ENCODE measurements around the gene LINC01488.

The LINC01488 gene

DNA sequence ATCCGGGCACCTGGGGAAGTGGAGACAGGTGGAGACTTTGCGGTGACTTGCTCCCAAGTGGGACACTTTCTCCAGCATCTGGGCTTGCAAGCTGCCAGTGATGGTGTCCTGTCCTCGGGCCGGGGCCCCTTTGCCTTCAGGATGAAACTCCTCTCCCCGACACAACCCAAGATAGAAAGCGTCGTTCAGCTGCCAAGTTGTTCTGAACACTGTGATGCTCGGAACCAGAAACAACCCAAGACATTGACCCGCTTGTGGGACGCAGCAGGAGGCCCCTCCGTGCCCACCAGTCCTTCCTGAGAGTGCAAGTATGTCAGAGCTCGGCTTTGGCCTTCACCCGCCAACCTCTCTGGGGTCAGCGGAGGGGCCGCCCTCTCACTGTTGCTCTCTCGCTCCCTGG is 31.3 kb downstream of the LINC01488 start:
- Histone ChIP-seq H3K4me1 (ENCODE audit: insufficient read depth, low read length) (no peaks in the 10 kb centered on the region), H3K27me3 (ENCODE audit: control insufficient read depth in 1 of 2, insufficient read depth in 2 of 2, low read length in 2 of 2) (no peaks in the 10 kb centered on the region), H3K9me3 (ENCODE audit: low read length) (no peaks in the 10 kb centered on the region), H3K36me3 (ENCODE audit: insufficient read depth, low read length) (no peaks in the 10 kb centered on the region), H3K4me3 (ENCODE audit: low read depth in 1 of 2, low read length in 2 of 2) (no peak overlapping the region), H3K27ac (ENCODE audit: low read depth, low read length) (no peak overlapping the region), H3K9ac (ENCODE audit: low read length) (no peak overlapping the region)

DNA sequence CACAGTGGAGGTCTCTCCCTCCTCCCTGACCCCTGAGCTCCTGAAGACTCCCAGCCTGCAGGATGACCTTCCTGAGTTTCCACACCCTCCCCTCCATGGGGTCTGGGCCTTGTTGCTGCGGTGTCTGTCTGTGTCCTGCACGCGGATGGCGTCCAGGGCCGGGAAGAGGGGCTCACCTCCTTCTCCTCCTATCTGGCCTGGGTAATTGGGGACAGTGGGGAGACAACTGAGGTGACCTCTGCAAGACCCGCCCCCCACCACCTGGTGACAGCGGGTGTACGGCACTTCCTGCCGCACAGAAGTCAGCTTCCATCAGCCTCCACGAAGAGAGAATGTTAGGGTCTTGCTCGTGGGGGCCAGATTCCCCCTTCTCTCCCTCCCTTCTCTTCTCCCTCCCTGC is 31.7 kb downstream of the LINC01488 start:
- Histone ChIP-seq H3K9ac (ENCODE audit: low read length) (no peak overlapping the region), H3K4me1 (ENCODE audit: insufficient read depth, low read length) (no peaks in the 10 kb centered on the region), H3K27me3 (ENCODE audit: control insufficient read depth in 1 of 2, insufficient read depth in 2 of 2, low read length in 2 of 2) (no peaks in the 10 kb centered on the region), H3K27ac (ENCODE audit: low read depth, low read length) (no peak overlapping the region), H3K4me3 (ENCODE audit: low read depth in 1 of 2, low read length in 2 of 2) (no peak overlapping the region), H3K9me3 (ENCODE audit: low read length) (no peaks in the 10 kb centered on the region), H3K36me3 (ENCODE audit: insufficient read depth, low read length) (no peaks in the 10 kb centered on the region)

DNA sequence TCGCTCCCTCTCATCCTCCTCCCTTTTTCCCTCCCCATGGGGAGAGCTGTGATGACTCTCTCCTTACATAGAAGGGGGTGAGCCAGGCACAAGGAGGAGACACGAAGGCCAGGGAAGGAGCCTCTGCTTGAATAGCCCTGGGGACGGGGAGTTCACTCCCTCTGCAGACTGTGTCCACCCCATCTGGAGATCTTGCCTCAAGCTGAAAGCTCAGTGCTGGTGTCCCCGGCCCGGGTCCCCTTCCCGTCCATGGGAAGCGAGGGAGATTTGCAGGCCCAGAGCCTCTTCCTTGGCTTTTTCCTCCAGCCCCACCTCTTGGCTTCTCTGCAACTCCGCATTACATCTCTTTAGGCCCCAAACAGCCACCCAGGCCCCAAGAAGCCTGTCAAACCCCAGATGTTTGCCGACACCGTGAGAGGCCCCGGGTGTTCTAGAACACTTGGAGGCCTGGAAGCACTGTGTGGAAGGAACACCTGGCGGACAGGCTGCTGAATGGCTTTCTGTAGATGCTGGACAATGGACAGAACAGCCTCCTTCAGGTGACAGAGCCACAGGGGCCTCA is 32.3 kb downstream of the LINC01488 start:
- H3K4me1 ChIP-seq (ENCODE audit: insufficient read depth, low read length), result no peaks in the 10 kb centered on the region
- H3K27ac ChIP-seq (ENCODE audit: low read depth, low read length), result no peak overlapping the region
- H3K27me3 ChIP-seq (ENCODE audit: control insufficient read depth in 1 of 2, insufficient read depth in 2 of 2, low read length in 2 of 2), result no peaks in the 10 kb centered on the region
- no peak overlapping the region for H3K4me3 ChIP-seq (ENCODE audit: low read depth in 1 of 2, low read length in 2 of 2)
- H3K9ac ChIP-seq (ENCODE audit: low read length), result no peak overlapping the region
- H3K9me3 ChIP-seq (ENCODE audit: low read length), result no peaks in the 10 kb centered on the region
- H3K36me3 ChIP-seq (ENCODE audit: insufficient read depth, low read length), result no peaks in the 10 kb centered on the region

DNA sequence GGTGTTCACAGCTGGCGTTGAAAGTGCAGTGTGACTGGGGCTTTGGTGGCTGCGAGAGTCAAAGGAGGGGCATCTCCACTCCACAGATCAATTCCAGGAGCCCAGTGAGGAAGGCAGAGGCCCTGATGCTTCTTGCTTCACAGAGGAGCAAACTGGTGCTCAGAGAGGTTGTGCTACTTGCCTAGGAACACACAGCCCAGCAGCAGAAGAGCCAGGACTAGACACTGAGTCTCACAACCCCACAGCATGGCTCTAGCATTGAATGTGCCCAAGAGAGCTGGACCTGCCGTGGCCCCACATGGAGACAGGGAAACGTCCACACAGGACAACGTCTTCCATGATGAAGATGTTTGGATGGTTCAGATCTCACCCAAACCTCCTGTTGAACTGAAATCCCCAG is 33.3 kb downstream of the LINC01488 start:
- Histone ChIP-seq H3K4me3 (ENCODE audit: low read depth in 1 of 2, low read length in 2 of 2) (no peak overlapping the region), H3K36me3 (ENCODE audit: insufficient read depth, low read length) (no peaks in the 10 kb centered on the region), H3K9ac (ENCODE audit: low read length) (no peak overlapping the region), H3K9me3 (ENCODE audit: low read length) (no peaks in the 10 kb centered on the region), H3K27ac (ENCODE audit: low read depth, low read length) (no peak overlapping the region), H3K4me1 (ENCODE audit: insufficient read depth, low read length) (no peaks in the 10 kb centered on the region), H3K27me3 (ENCODE audit: control insufficient read depth in 1 of 2, insufficient read depth in 2 of 2, low read length in 2 of 2) (no peaks in the 10 kb centered on the region)

DNA sequence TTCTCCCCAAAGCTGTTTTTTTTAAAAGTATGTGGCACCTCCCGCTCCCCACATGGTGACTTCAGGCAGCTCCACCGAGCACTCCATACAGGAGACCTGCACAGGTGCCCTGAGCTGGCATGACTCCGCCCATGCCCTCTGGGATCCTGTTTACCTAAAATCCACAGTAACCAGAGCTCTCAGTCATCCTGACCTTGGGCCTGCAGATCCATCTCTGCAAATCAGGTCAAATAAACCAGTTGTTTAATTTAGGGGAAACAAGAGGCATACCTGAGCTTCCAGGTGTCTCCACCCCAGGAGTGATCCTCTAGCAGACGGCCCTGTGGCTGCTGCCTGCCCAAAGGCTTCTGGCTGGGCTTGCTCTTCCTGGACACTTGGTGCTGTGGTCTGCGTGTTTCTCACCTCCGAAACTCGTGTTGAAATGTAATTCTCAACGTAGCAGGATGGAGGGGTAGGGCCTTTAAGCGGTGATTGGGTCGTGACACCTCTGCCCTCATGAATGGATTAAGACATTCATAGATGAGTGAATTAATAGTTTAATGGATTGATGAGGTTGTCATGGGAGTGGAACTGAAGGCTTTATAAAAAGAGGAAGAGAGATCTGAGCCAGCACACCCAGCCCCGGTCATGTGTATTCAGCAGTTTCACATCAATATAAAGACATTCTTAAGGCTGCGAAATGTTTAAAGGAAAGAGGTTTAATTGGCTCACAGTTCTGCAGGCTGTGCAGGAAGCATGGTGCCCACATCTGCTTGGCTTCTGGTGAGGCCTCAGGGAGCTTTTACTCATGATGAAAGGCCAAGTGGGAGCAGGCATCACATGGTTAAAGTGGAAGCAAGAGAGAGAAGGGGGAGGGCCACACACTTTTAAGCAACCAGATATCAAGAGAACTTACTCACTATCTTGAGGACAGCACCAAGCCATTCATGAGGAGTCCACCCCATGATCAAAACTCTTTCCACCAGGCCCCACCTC is 34.1 kb downstream of the LINC01488 start:
- Histone ChIP-seq H3K9me3 (ENCODE audit: low read length) (no peaks in the 10 kb centered on the region), H3K27me3 (ENCODE audit: control insufficient read depth in 1 of 2, insufficient read depth in 2 of 2, low read length in 2 of 2) (no peaks in the 10 kb centered on the region), H3K27ac (ENCODE audit: low read depth, low read length) (no peak overlapping the region), H3K4me3 (ENCODE audit: low read depth in 1 of 2, low read length in 2 of 2) (no peak overlapping the region), H3K4me1 (ENCODE audit: insufficient read depth, low read length) (no peaks in the 10 kb centered on the region), H3K36me3 (ENCODE audit: insufficient read depth, low read length) (no peaks in the 10 kb centered on the region), H3K9ac (ENCODE audit: low read length) (no peak overlapping the region)

DNA sequence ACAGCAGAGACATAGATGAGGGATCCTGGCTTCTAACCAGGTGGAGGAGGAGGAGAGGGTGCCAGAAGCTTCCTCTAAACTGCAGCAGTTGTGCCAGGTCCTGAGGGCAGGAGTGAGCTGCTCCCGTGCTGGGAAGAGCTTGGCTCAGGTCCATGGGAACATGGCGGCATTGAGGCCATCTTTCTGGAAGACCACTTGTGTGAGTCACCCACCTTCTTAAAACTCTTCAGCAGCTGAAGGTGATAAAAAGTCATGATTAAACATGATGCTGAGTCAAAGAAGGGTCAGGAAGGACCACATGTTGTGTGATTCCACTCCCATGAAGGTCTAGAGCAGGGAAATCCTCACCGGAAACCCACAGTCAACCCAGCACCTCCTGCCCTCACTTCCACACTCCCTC is 35.1 kb downstream of the LINC01488 start:
- H3K9ac ChIP-seq (ENCODE audit: low read length), result no peak overlapping the region
- no peaks in the 10 kb centered on the region for H3K36me3 ChIP-seq (ENCODE audit: insufficient read depth, low read length)
- no peak overlapping the region for H3K27ac ChIP-seq (ENCODE audit: low read depth, low read length)
- H3K4me3 ChIP-seq (ENCODE audit: low read depth in 1 of 2, low read length in 2 of 2), result no peak overlapping the region
- no peaks in the 10 kb centered on the region for H3K4me1 ChIP-seq (ENCODE audit: insufficient read depth, low read length)
- no peaks in the 10 kb centered on the region for H3K27me3 ChIP-seq (ENCODE audit: control insufficient read depth in 1 of 2, insufficient read depth in 2 of 2, low read length in 2 of 2)
- H3K9me3 ChIP-seq (ENCODE audit: low read length), result no peaks in the 10 kb centered on the region

DNA sequence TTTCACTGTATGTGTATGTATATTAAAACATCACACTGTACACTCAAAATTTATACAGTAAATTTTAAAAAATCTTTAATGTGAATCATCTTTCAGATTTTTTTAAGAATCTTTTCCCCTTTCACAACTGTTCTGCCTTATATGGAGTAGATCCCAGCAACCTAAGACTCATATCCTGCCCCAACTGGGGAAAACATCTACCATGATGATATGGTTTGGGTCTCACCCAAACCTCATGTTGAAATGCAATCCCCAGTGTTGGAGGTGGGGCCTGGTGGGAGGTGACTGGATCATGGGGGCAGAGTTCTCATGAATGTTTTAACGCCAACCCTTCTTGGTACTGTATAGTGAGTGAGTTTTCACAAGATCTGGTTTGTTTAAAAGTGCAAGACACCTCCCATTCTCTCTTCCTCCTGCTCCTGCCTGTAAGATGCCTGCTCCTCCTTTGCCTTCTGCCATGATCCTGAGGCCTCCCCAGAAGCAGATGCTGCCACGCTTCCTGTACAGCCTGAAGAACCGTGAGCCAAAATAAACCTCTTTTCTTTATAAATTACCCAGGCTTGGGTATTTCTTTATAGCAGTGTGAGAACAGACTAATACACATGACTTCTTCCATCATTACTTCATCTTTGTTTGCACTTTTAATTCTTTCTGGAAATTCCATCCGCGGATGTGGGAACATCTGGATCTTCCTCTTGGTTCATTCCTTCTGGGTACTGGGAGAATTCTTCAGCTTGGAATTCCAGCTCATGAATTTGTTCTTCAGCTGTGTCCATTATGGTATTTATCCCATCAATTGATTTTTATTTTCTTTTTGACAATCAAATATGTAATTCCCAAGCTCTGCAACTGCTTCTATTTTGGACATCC is 36.9 kb downstream of the LINC01488 start:
- H3K27me3 ChIP-seq (ENCODE audit: control insufficient read depth in 1 of 2, insufficient read depth in 2 of 2, low read length in 2 of 2), result no peaks in the 10 kb centered on the region
- H3K27ac ChIP-seq (ENCODE audit: low read depth, low read length), result no peak overlapping the region
- no peaks in the 10 kb centered on the region for H3K36me3 ChIP-seq (ENCODE audit: insufficient read depth, low read length)
- H3K9ac ChIP-seq (ENCODE audit: low read length), result no peak overlapping the region
- H3K4me3 ChIP-seq (ENCODE audit: low read depth in 1 of 2, low read length in 2 of 2), result no peak overlapping the region
- no peaks in the 10 kb centered on the region for H3K4me1 ChIP-seq (ENCODE audit: insufficient read depth, low read length)
- H3K9me3 ChIP-seq (ENCODE audit: low read length), result no peaks in the 10 kb centered on the region

DNA sequence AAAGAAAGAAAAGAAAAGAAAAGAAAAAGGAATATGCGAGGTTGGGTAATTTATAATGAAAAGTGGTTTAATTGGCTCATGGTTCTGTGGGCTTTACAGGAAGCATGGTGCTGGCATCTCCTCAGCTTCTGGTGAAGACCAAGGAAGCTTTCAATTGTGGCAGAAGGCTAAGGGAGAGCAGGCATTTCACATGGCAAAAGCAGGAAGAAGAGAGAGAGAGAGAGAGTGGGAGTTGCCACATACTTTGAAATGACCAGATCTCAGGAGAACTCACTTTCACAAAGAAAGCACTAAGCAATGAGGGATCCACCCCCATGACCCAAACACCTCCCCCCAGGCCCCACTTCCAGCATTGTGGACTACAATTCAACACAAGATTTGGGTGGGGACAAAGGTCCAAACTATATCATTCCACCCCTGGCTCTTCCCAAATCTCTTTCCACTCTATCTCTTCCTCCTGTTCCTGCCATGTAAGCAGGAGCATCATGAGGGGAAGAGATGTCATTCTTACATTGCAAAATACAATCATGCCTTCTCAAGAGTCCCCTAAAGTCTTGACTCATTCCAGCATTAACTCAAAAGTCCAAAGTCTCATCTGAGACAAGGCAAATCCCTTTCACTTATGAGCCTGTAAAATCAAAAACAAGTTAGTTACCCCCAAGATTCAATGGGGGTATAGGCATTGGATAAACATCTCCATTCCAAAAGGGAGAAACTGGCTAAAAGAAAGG is 38.9 kb downstream of the LINC01488 start:
- no peaks in the 10 kb centered on the region for H3K36me3 ChIP-seq (ENCODE audit: insufficient read depth, low read length)
- no peaks in the 10 kb centered on the region for H3K9me3 ChIP-seq (ENCODE audit: low read length)
- H3K4me1 ChIP-seq (ENCODE audit: insufficient read depth, low read length), result no peaks in the 10 kb centered on the region
- H3K4me3 ChIP-seq (ENCODE audit: low read depth in 1 of 2, low read length in 2 of 2), result no peak overlapping the region
- H3K9ac ChIP-seq (ENCODE audit: low read length), result no peak overlapping the region
- peaks cover 0 to 3% of the 10 kb centered on the region in 2 donors for H3K27me3 ChIP-seq (ENCODE audit: control insufficient read depth in 1 of 2, insufficient read depth in 2 of 2, low read length in 2 of 2)
- no peak overlapping the region for H3K27ac ChIP-seq (ENCODE audit: low read depth, low read length)

DNA sequence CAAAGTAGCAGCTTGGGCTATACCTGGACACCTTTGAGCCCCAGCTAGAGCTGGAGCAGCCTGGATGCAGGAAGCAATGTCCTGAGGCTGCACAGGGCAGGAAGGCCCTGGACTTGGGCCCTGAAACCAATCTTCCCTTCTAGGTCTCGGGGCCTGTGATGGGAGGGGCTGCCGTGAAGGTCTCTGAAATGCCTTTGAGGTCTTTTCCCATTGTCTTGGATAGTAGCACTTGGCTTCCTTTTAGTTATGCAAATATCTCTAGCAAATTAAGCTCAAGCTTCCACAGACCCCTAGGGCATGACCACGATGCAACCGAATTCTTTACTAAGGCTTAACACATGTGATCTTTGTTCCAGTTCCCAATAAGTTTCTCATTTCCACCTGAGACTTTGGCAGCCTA is 40.0 kb downstream of the LINC01488 start:
- Histone ChIP-seq H3K36me3 (ENCODE audit: insufficient read depth, low read length) (no peaks in the 10 kb centered on the region), H3K4me3 (ENCODE audit: low read depth in 1 of 2, low read length in 2 of 2) (no peak overlapping the region)

DNA sequence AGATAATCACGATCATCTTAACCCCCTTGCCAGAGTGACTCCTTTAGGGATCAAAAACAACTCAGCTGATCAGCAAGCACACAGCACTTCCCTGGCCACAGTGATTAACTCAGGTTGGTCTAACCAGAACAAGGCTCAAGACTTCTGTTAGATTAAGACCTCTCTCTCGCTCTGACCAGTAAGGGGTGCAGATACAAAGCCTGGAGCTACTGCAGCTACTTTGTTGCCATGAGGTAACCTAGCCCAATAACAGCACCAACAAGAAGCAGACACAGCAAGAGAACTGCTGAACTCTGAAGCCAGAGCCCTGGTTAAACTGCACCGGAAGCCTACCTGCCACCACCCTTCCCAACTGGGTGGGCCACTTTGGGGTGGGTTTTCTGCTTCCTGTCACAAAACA is 42.0 kb downstream of the LINC01488 start:
- H3K27ac ChIP-seq (ENCODE audit: low read depth, low read length), result no peak overlapping the region
- no peak overlapping the region for H3K9ac ChIP-seq (ENCODE audit: low read length)
- peaks cover 0 to 6% of the 10 kb centered on the region in 2 donors for H3K27me3 ChIP-seq (ENCODE audit: control insufficient read depth in 1 of 2, insufficient read depth in 2 of 2, low read length in 2 of 2)
- no peak overlapping the region for H3K4me3 ChIP-seq (ENCODE audit: low read depth in 1 of 2, low read length in 2 of 2)
- no peaks in the 10 kb centered on the region for H3K9me3 ChIP-seq (ENCODE audit: low read length)
- H3K36me3 ChIP-seq (ENCODE audit: insufficient read depth, low read length), result no peaks in the 10 kb centered on the region
- H3K4me1 ChIP-seq (ENCODE audit: insufficient read depth, low read length), result no peaks in the 10 kb centered on the region

More for the DNA sequence above, 40.0 kb downstream of the LINC01488 start:
- Histone ChIP-seq H3K9ac (ENCODE audit: low read length) (no peak overlapping the region), H3K4me1 (ENCODE audit: insufficient read depth, low read length) (no peaks in the 10 kb centered on the region), H3K27ac (ENCODE audit: low read depth, low read length) (no peak overlapping the region), H3K27me3 (ENCODE audit: control insufficient read depth in 1 of 2, insufficient read depth in 2 of 2, low read length in 2 of 2) (peaks cover 0 to 6% of the 10 kb centered on the region in 2 donors), H3K9me3 (ENCODE audit: low read length) (no peaks in the 10 kb centered on the region)
